Activated naive CD4-positive, alpha-beta T cell treated with anti-CD3 and anti-CD28 coated beads, Interleukin-2, amount 10 ng/mL, durations not matched to agents 7 days and 5 days (primary cell): ENCODE measurements around the gene IL22RA2.

Experiments
- CTCF ChIA-PET: fragments of 350-600 bp; sonication (Branson Sonifier 250); formaldehyde crosslinking; loops from one replicate; lab custom pipeline; 2021; ENCODE audit warnings: antibody characterized with exemption; lab: Charles Lee
- DNase-seq: peaks from one replicate; pipeline ENCODE4 v3.0.0-alpha.2; 2020
- H3K27ac Mint-ChIP-seq: one replicate; pipeline ENCODE4 v1.8.0; 2021; ENCODE audit warnings: mild to moderate bottlenecking, moderate library complexity, mixed read lengths
- H3K27me3 Mint-ChIP-seq: one replicate; pipeline ENCODE4 v1.8.0; 2021; ENCODE audit warnings: mild to moderate bottlenecking, mixed read lengths
- H3K36me3 Mint-ChIP-seq: one replicate; pipeline ENCODE4 v1.8.0; 2021; ENCODE audit warnings: mixed read lengths
- H3K4me1 Mint-ChIP-seq: one replicate; pipeline ENCODE4 v1.8.0; 2021; ENCODE audit warnings: mixed read lengths
- H3K4me3 Mint-ChIP-seq: one replicate; pipeline ENCODE4 v1.8.0; 2021; ENCODE audit warnings: mild to moderate bottlenecking, moderate library complexity, mixed read lengths
- H3K9me3 Mint-ChIP-seq: one replicate; pipeline ENCODE4 v1.8.0; 2021; ENCODE audit warnings: mixed read lengths

Gene IL22RA2

DNA sequence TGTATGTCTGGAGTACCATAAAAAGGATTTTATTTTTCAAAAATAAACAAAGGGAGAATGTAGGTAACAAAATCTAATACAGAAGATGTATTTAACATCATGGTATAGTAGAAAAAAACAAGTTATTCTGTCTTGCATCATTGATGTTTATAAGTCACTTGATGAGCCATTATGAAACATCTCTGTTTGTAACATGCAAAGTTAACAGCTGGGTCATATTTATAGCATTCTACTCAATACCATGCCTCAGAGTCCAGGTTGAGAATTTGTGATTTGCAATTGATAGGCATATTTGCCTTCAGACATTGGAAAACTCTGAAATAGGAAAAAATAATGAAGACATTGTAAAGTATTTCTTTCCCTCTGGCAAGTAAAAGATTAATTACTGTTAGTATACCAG is 76.4 kb downstream of the IL22RA2 start:
- CTCF ChIA-PET, result interaction anchor here (0.7 to 2.7 kb wide), 6 partner anchors 68 to 319 kb away, joined by 3 to 11 read pairs (median 4); no protein-coding TSS in a partner anchor

GRCh38 chr6:137095651-137096238 is 77.7 kb downstream of the IL22RA2 start:
- no peak for DNase-seq
- no peak overlapping the region for H3K4me3 Mint-ChIP-seq
- H3K36me3 Mint-ChIP-seq, result no peaks in the 10 kb centered on the region
- H3K27ac Mint-ChIP-seq, result no peak overlapping the region
- H3K4me1 Mint-ChIP-seq, result peaks cover 20% of the 10 kb centered on the region
- CTCF ChIA-PET, result interaction anchor here (0.5 to 4.8 kb wide), 7 partner anchors 59 to 947 kb away, joined by 3 to 50 read pairs (median 4); no protein-coding TSS in a partner anchor
- H3K27me3 Mint-ChIP-seq, result peaks cover 4% of the 10 kb centered on the region
- no peaks in the 10 kb centered on the region for H3K9me3 Mint-ChIP-seq

More for the DNA sequence above, 76.4 kb downstream of the IL22RA2 start:
- no peak for DNase-seq
- no peak overlapping the region for H3K27ac Mint-ChIP-seq
- H3K36me3 Mint-ChIP-seq, result no peaks in the 10 kb centered on the region
- H3K9me3 Mint-ChIP-seq, result no peaks in the 10 kb centered on the region
- peaks cover 21% of the 10 kb centered on the region for H3K4me1 Mint-ChIP-seq
- no peak overlapping the region for H3K4me3 Mint-ChIP-seq
- peaks cover 4% of the 10 kb centered on the region for H3K27me3 Mint-ChIP-seq

DNA sequence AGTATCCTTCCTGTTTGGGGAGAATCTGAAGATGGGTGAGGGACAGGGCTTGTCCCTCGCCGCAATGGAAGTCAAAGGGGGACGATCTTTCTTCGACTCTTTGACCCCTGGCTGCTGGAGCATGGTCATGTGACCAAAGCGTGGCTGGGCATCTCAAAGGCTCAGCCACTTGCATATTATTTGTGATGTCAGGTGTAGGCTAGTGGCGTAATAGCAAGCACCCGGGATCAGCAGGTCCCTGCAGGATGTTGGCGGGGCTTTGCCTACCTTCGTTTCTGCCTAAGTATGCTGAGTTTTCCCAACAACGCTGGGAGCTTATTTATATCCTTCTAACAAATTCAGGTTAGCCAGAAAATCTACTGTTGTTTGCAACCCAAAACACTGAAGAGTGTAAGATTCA is 78.4 kb downstream of the IL22RA2 start:
- H3K4me3 Mint-ChIP-seq, result no peak overlapping the region
- no peaks in the 10 kb centered on the region for H3K36me3 Mint-ChIP-seq
- no peaks in the 10 kb centered on the region for H3K9me3 Mint-ChIP-seq
- peaks cover 20% of the 10 kb centered on the region for H3K4me1 Mint-ChIP-seq
- CTCF ChIA-PET, result interaction anchor here (0.9 to 4.8 kb wide), 10 partner anchors 60 to 548 kb away, joined by 3 to 50 read pairs (median 4); no protein-coding TSS in a partner anchor
- H3K27ac Mint-ChIP-seq, result no peak overlapping the region
- no peak for DNase-seq
- H3K27me3 Mint-ChIP-seq, result peaks cover 4% of the 10 kb centered on the region

GRCh38 chr6:137094411-137095008 is 78.9 kb downstream of the IL22RA2 start:
- CTCF ChIA-PET, result interaction anchor here (0.6 to 4.8 kb wide), 28 partner anchors 8 to 912 kb away, joined by 3 to 50 read pairs (median 3); no protein-coding TSS in a partner anchor
- H3K27me3 Mint-ChIP-seq, result peaks cover 4% of the 10 kb centered on the region
- H3K27ac Mint-ChIP-seq, result no peak overlapping the region
- H3K4me3 Mint-ChIP-seq, result no peak overlapping the region
- peak; percentile 71 for DNase-seq
- no peaks in the 10 kb centered on the region for H3K36me3 Mint-ChIP-seq
- H3K9me3 Mint-ChIP-seq, result no peaks in the 10 kb centered on the region
- H3K4me1 Mint-ChIP-seq, result peaks cover 17% of the 10 kb centered on the region
